ENCODE data around the gene PFKFB4. TPM values are rescaled to one million over a fixed set of nuclear protein-coding genes. Genes with fewer than 3 reads are reported as not detected.

The PFKFB4 gene
- total RNA-seq: 1.3 TPM

DNA sequence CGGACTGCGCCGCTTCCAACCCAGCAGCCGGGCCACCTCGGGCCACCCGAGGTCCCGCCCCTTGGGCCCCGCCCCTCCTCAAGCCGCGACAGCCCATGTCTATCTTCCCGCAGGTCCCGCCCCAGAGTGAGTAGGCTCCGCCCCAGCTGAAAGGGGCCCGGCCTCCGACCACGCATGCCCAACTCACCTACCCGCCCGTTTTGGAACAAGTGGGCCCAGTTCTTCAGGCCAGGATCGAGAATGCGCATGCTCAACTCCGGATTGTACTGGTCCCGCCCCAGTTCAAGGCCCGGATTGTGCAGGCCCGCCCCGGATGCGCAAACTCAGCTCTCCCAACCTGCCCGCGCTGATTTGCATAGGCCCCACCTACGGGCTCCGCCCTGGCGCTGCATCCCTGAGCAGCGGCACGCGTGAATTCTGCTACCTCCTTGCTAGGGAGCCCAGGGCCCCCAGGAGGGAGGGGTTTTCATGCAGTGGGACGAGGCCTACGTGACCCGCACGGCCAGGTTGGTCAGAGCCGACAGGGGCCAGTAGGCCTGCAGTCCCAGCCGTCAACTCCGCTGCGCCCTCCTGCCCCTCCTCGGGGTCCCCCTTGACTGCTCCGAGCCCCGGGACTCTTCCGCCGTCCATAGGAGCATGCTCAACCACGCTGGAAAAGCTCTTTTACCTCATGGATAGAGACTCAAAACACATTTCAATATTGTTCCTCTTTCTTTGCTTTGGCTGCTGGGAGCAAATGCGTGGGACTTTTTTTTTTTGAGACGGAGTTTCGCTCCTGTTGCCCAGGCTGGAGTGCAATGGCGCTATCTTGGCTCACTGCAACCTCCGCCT lies at the start of gene PFKFB4:
PFKFB4 (minus strand) TSS at position 8 of the 831 bp plus-strand sequence. CDS start 26 bp downstream, outside the sequence.
- peak; percentile 91 for ATAC-seq
- DNase-seq (ENCODE audit: low spot score): peak; percentile 99

DNA sequence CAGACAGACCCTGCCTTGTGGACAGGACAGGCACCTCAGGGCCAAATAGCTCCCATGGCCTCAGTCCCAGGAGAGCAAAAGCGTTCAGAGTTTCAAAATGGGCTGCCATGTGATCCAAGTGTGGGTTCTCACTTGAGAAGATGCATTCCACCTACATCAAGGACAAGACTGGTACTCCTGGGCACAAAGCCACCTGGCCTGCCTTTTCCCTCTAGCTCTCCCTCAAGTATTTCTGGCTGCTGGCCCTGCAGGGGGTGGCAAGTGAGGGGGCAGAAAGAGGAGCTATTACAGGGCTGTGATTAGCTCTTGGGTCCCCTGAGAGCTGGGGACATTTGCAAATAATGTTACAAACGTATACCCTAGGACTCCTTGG lies 45.0 kb upstream of the PFKFB4 start:
- no peak for DNase-seq (ENCODE audit: low spot score)
- no peak for ATAC-seq

DNA sequence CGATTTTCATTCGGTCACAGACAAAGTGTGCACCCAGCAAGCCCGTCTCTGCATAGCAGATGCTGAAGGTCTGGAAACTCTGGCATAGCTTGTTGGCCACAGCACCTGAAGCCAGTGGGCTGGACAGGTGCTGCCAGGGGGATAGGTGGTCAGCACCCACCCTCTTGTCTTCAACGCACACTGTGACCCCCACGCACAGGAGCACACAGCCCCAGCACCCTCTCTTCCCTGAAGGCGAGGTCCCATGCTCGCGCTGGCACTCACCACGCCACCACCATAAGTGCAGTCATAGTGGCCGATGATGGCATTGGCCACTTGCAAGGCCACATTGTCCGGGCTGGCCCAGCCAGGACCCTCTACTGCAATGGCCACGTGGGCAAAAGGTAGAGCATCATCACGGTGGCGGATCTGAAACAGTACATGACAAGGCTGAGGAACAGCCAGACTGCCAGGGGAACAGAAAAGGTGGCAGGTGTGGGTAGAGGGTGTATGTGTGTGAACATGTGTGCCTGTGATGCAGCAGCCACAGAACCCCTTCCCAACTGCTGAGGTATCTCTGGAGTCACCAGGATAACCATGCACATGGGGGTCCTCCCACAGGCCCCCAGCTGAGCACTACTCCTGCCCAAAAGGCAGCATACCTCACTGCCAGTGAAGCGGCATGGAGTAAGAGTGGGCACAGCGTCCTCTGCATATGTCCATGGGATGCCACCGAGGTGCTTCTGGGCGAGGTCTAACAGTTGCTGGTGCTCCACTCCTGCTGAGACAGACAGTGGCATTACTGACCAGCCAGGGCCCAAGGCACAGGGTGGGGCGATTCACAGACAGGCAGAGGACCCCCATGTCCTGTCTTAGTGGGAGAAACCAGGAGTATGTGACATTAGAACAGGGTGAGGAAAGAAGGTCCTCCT lies 44.4 kb upstream of the PFKFB4 start:
- DNase-seq (ENCODE audit: low spot score) (no peak), ATAC-seq (no peak)

DNA sequence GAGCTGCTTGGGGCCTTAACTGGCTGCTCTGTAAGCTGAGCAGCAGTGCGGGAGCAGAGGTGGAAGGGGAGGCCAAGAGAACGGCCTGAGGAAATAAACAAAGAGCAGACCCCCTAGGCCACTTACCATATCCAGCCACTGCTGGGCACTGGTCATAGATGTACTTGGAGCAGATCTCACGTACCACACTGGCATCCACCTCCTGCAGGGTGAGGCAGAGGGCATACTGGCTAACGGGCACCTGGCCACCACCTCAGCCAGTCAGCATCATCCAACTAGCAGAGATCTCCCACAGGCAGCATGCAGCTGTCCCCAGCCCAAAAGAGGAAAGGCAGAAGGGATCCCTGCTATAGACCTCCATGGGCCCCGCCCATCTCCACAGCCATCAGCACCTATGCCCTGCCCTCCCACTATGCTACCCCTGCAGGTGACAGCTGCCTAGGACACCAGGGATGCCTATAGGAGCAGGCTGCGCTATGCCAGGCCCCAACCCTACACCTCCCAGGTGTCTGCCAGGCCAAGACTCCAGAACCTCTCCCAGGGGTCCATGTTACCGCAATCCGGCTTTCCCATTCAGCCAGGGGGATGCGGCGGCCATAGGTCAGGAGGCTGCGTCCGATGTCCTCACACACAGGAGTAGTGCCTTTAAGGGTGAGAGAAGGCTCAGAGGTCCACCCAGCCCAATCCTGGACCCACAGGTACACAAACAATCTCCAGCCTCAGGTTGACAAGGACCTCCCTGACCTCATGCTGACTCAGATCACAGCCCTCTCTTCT lies 43.1 kb upstream of the PFKFB4 start:
- no peak for DNase-seq (ENCODE audit: low spot score)

DNA sequence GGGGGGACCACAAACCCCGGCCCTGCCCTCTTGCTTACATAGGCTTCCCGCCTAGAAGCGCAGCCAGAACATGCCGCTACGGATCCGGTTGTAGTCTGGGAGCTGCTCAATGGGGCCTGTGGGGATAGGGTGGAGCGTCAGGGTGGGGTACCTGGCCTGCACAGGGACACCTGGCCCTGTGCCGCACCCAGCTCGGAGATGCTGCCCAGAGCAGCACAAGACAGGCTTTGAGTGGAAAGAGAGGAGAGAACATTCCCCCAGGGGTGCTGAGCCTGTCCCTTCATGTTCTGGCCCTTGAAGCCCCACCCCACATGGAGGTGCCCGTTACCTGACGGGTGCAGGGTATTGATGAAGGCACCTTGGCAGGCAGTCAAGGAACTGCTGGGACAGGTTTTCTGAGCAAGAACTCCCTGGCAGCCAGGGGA lies 42.5 kb upstream of the PFKFB4 start:
- DNase-seq (ENCODE audit: low spot score) (no peak), ATAC-seq (no peak)

More for the DNA sequence above, 43.1 kb upstream of the PFKFB4 start:
- ATAC-seq: no peak

DNA sequence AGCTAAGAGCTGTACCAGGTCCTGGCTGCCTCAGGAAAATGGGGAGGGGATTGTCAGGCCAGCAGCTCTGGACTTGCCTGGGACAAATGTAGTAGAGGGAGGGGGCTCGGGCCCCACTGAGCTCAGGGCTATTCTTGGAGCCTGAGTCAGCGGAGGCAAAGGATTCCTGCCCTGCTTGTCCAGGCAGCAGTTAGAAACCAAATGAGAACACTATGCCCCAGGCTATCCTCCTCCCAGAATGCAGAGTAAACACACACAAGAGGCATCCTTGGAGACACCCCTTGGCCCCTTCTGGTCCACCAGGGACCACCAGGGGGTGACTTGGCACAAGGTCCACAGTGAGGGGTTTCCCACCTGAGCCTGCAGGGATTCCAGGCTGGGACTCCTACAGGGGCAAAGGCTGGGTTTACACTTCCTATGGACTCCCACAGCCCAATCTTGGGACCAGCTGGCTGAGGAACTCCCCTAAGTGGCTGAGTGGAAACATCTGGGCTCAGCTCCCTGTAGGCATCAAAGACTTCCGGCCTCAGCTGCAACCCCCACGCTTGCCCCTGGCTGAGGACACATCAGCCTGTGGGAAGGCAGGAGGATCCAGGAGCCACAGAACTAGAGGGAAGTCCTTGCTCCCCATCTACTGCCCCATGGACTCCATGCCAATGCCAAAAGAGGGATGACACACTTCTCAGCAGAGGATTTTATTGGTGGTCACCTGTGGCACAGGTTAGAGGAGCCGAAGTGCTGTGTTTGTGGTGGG lies 41.9 kb upstream of the PFKFB4 start:
- no peak for DNase-seq (ENCODE audit: low spot score)
- no peak for ATAC-seq

DNA sequence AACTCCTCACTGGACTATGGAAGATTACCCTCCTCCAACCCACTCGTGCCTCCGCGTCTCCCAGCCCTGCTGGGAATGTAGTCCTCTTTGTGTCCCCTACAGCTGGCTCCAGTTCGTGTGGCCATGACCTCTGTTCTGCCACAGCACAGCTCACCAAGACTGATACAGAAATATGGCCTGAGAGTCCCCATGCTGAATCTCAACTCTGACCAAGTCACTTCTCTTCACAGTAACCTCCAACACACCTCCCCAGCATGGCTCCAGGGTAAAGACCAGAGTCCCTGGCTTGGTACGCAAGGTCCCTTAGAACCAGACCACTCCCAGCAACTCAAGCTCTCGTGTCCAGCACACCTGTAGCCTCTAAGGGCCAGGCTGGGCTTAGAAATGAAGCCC lies 40.8 kb upstream of the PFKFB4 start:
- peak; percentile 2 for ATAC-seq
- no peak for DNase-seq (ENCODE audit: low spot score)

DNA sequence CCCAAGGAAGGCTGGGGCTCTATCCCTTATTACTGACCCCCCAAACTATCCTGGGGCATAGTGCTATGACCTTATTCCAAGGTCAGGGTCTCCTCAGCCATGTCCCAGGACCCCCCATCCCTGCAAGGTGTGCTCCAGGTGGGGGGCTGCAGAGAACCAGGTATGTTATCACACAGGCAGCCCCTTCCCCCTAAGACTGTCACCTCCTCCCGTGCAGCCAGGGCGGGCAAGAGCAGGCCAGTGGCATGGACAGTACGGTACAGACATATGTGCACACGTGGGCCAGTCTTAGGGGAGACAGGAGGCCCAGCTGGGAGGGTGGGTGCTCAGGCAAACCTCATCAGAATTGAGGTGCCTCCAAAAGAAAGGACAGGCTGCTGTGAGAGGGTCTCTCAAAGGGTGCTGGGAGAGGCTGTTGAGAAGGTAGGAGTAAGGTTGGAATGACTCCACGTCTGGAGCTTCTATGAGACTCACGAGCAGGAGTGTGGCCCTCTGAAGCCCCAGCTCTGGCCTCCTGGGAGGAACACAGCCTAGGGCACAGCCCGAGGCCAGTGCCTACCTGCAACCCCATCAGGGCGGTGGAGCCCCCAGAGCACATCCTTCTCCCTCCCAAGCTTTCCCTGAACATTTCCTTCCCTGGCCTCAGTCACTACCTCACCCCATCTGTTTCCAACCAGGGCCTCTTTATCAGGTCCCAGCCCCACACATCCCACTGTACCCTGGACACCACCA lies 40.2 kb upstream of the PFKFB4 start:
- ATAC-seq (peak; percentile 11), DNase-seq (ENCODE audit: low spot score) (no peak)

DNA sequence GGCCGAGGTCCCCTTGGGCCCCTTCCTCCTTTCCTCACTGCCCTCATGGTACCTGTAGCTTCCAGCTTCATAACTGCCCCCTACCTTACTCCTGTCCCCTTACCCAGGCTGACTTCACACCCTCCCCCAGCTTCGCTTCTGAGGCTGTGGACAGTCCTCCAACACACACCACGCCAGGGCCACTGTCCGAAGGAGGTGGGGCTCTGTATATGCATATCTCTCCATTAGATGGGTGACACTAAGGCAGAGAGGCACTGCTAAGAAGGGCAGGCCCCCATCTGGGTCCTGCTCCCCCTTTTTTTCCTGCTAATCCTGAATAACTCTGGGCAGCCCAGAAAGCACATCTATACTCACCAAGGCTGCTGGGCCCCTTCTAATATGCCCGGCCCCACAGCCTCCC lies 39.6 kb upstream of the PFKFB4 start:
- peak; percentile 9 for ATAC-seq
- no peak for DNase-seq (ENCODE audit: low spot score)

DNA sequence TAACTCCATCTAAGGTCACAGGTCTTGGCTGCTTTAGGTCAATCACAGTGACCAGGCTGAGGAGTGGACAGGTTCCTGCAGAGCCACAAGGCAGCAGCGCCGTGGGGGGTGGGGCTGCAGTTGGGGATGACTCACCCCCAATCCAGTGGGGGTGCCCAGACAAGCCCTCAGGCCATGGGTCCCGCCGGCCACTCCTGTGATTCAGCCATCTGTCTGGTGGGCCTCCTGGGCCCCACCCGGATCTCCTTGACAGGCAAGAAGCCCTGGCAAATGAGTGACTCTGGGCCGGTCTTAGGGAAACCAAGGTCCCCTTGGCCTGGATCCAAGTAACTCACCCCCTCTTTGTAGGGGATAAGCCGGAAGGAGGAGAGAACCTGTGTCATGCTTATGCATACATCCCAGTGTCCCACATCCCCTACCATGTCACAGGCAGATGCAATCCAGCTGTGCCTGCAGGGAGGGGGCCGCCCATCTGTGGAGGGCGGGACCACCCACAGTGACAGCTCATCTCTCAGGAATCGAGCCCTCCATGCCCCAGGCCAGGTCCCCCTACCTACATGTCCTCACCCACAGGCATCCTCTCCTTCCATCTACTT lies 39.0 kb upstream of the PFKFB4 start:
- DNase-seq (ENCODE audit: low spot score) (no peak), ATAC-seq (no peak)

DNA sequence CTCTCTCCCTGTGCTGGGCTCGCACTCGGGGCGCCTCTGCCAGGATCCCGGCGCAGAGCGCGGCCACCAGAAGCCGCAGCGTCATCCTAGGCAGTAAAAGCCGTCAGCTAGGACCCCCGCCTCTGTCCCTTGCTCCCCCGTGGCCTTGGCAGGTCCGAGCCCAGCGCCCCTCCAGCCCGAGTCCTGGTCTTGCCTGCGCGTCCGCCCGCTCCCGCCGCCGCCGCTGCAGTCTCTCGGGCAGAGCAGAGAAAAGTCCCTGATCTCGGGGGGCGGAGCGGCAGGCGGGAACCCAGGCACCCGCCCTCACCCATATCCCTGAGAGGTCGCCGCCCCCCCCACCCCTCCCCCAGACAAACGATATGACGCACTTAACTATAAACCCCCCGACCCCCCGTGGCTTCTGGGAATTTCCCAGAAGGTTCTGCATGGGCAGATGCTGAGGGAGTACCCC lies 38.5 kb upstream of the PFKFB4 start, which contains the start of gene COL7A1:
COL7A1 (minus strand) TSS at position 255 of the 451 bp plus-strand sequence; CDS start at position 85, 170 bp downstream.
- ATAC-seq (no peak), DNase-seq (ENCODE audit: low spot score) (no peak)

DNA sequence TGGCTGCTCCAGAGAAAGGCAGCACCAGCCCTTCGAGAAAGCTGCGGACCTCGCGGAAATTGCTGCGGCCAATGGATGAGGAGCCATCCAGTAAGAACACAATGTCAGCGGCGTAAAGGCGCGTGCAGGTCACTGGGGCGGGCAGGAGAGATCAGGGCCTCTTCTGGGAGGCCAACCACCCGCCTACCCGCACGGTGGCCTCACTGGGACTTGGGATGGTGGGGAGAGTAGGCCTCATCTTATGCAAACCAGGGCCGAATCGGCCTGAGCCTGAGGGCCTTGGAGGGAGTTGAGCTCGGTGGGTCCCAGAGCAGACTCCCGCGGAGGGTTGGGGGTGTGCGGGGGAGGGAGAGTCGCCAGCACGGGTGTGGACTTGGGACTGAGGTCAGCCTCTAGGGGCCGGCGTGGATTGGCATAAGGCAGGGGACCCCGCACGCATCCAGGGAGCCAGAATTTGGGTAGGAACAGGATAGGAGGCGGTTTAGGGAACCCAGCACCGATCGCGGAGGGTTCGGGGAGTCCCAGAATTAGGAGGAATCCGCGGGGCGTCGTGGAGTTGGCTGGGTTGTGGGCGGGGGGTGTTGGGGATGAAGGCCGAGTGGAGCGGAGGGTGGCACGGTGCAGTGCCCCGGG lies 37.9 kb upstream of the PFKFB4 start:
- ATAC-seq: no peak

DNA sequence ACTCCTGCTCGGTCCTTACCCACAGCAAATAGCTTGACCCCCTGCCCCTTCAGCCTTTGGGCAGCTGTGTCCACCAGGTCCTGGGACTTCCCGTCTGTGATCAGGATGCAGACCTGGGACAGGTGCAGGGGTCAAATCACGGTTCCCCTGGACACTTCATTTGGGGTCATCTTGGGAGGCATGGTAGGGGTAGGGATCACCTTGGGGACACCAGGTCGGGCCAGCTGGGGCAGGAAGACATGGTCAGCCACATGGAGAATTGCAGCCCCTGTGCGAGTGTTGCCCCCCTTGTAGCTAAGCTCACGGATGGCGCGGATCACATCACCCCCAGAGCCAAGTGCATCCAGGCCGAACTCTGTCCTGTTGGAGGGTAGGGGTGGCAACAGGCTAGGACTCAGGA lies 36.7 kb upstream of the PFKFB4 start:
- ATAC-seq (no peak), DNase-seq (ENCODE audit: low spot score) (no peak)

More for the DNA sequence above, 37.9 kb upstream of the PFKFB4 start:
- DNase-seq (ENCODE audit: low spot score): no peak

DNA sequence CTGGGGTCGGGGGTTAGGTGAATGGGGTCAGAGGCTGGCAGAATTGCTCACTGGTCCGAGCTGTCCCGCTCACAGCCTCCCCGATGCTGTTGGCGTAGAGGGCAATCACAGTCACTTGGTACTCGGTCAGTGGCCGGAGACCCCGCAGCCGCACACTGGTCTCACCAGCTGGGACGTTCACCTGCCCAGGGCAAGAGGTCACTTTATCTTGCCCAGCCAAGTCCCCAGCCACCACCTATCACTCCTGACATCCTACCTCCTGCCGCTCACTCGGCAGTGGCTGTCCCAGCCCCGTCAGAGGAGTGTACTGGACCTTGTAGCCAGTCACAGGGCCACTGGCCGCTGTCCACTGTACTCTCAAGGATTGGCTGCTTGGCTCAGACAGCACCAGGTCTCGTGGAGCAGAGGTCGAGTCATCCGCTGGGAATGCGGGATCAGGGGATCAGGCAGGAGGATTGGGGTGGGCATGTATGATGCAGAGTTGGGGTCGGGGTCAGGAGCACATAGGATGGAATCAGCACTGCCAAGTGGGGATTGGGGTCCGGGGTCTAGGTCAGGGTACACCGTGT lies 36.0 kb upstream of the PFKFB4 start:
- ATAC-seq (no peak), DNase-seq (ENCODE audit: low spot score) (no peak)

DNA sequence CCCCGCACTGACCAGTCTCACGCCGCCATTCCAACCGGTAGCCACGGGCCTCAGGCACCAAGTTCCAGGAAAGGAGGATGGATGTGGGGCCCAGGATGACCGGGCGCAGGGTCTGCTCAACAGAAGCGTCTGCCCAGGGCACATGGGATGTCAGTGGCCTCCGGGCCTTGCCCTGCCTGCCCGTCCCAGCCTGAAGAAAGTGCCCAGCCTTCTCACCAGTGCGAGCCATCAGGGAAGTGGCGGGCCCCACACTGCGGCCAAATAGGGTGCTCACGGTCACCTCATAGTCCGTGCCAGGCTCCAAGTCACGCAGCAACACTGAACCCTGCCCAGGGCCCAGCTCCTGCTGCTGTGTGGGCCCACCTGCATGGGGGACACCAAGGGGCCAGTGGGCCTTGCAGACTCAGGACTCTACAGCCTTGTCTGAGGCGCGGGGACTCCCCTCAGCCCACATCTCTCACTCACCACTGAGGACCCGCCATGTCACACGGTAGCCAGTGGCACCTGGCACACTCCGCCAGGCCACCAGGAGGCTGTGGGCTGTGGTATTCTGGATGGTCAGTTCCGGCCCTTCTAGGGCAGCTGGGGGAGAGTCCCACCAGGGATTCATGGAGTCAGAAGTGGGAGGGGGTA lies 35.4 kb upstream of the PFKFB4 start:
- no peak for DNase-seq (ENCODE audit: low spot score)
- ATAC-seq: no peak

DNA sequence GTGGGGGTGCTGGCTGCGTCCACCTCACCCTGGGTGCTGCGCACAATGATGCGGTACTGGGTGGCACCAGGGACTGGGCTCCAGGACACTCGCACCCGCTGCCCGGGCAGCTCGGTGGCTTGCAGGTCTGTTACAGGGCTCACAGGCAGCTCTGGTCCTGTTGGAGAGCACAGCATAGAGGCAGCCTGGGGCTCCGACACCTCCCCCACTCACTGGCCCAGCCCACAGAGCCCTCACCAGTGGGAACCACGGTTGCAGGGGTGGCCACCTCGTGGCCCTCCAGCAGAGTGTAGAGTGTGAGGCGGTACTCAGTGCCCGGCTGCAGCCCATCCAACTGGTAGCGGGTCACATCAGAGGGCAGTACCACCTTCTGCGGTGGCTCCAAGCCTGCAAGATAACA lies 34.8 kb upstream of the PFKFB4 start:
- ATAC-seq (no peak), DNase-seq (ENCODE audit: low spot score) (no peak)

DNA sequence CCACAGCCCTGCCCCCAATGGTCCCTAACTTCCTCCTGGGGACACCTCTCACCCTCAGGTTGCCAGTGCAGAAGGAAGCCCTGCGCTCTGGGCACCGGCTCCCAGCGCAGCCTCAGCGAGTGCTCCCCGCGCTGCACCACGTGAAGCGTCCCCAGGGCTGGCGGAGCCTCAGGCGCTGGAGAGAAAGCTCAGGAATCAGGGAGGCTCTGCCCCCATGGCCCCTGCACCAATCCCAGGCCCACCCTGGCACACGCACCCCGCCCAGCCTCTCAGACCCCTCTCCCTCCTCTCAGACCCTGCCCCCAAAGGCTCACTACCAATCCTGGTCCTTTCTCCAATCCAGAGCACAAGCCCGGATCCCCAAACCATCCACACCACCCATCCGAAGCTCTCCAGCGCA lies 31.6 kb upstream of the PFKFB4 start:
- no peak for DNase-seq (ENCODE audit: low spot score)
- ATAC-seq: no peak

DNA sequence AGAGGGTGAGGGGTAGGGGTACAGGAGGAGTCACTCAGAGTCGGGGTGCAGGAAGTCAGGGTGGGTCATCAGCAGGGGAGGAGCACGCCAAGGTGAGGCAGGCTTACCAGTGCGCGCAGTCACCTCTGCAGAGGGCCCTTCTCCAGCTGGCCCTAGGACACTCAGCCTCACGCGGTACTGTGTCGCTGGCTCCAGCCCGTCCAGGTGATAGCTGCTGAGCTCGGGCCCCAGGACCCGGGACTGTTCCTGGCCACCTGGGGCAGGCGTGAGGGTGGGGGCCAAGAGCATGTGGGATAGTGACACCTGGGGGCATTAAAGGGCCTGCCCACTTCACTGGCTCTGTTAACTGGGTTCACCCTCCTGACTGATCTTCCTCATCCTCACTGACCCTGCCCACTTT lies 31.1 kb upstream of the PFKFB4 start:
- peak; percentile 8 for ATAC-seq
- DNase-seq (ENCODE audit: low spot score): no peak
